Activated B cell treated with CpG ODN at 0.5 μM for 24 hours (primary cell): ENCODE results near the gene NLGN2. TPM values are rescaled to one million over a fixed set of nuclear protein-coding genes. Genes with fewer than 3 reads are reported as not detected.

Experiments used
- ATAC-seq: fragments of 200-7000 bp; cut with Tn5 transposase; one replicate; pipeline ENCODE4 v1.10.0; 2021; ENCODE audit warnings: low read depth, mild to moderate bottlenecking, moderate library complexity
- CTCF ChIA-PET: fragments of 350-600 bp; sonication (Branson Sonifier 250); formaldehyde crosslinking; loops from one replicate; lab custom pipeline; 2021; ENCODE audit warnings: antibody characterized with exemption; lab: Charles Lee
- POLR2A ChIA-PET: fragments of 350-600 bp; sonication (Branson Sonifier 250); formaldehyde crosslinking; loops from one replicate; lab custom pipeline; 2021; ENCODE audit warnings: antibody characterized with exemption; lab: Charles Lee
- DNase-seq: peaks from one replicate; pipeline ENCODE4 v3.0.0; 2022
- H3K27ac Mint-ChIP-seq: one replicate; pipeline ENCODE4 v1.8.0; 2020; ENCODE audit warnings: mixed read lengths
- H3K27me3 Mint-ChIP-seq: one replicate; pipeline ENCODE4 v1.8.0; 2021; ENCODE audit warnings: mixed read lengths
- H3K36me3 Mint-ChIP-seq: one replicate; pipeline ENCODE4 v1.8.0; 2021; ENCODE audit warnings: low read depth, mixed read lengths
- H3K4me1 Mint-ChIP-seq: one replicate; pipeline ENCODE4 v1.8.0; 2021; ENCODE audit warnings: mixed read lengths
- H3K4me3 Mint-ChIP-seq: one replicate; pipeline ENCODE4 v1.8.0; 2020; ENCODE audit warnings: mild to moderate bottlenecking, mixed read lengths
- H3K9me3 Mint-ChIP-seq: one replicate; pipeline ENCODE4 v1.8.0; 2020; ENCODE audit warnings: mixed read lengths
- CTCF ChIP-seq: fragments of 200-600 bp; IDR thresholded peaks from one replicate; pipeline ENCODE4 v1.8.0; 2022; ENCODE audit warnings: antibody characterized with exemption, mild to moderate bottlenecking
- intact Hi-C: fragments of 100-400 bp; cut with micrococcal nuclease; formaldehyde crosslinking; loops from one replicate; pipeline ENCODE4 v1.15.1; 2024
- total RNA-seq: library from RNA; stranded (reverse); gene quantifications from 2 replicates; pipeline ENCODE4 v1.2.3, GENCODE V29; 2022

NLGN2 gene
- total RNA-seq, 1 donor from 2014 or later = 1.1 TPM

GRCh38 chr17:7460850-7461660 is 53.4 kb downstream of the NLGN2 start:
- Mint-ChIP-seq H3K27me3 (no peaks in the 10 kb centered on the region), H3K4me1 (peaks cover 6% of the 10 kb centered on the region), H3K4me3 (no peak overlapping the region), H3K9me3 (no peaks in the 10 kb centered on the region), H3K36me3 (peaks cover 20% of the 10 kb centered on the region), H3K27ac (no peak overlapping the region)
- intact Hi-C loops = no loop called here
- ATAC-seq (no peak), DNase-seq (no peak)
- POLR2A ChIA-PET = interaction anchor here (2.0 kb wide), 1 partner anchor 17 kb away, joined by 5 read pairs; the partner anchor contains the start of gene CHRNB1
- TF ChIP-seq CTCF = no peak
- CTCF ChIA-PET = interaction anchor here (1.2 kb wide), 1 partner anchor 19 kb away, joined by 3 read pairs; the partner anchor contains the start of gene ZBTB4

DNA sequence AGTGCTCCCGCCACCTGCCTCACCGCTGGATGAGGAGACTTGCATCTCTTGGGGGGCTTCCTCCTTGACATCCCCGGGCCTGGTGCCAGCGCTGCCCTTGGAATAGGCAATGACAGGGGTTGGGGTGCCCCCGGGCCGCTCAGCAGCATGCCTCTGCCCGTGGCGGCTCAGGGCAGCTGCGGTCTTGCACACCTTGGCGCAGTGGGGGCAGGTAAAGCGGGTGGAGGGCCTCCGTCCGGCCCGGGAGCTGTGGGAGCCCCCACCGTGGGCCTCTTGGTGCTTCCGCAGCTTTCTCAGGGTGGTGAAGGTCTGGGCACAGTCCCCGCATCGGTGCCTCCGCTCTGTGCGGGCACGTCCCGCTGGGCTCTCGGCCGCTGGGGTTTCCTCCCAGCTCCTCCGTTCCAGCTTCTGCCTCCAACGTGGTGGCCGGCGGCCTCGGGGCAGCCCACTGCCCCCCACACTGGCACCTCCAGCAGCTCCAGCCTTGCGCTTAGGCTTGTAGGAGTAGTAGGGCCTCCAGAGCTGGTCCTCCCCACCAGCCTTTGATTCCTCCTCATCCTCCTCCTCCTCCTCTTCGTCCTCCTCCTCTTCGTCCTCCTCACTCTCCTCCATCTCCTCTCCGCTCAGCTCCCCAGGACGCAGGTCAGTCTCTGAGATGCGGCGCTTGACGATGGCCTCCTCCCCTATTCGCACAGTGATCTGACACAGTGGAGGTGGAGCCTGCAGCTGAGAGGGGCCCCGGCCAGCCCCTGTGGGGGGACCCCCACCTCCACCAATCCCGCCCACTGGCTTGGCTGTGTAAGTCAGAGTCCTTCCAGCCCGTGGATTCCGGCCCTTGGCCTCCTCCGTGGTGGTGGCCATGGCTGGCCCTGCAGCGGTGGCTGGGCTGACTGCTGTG is 55.1 kb downstream of the NLGN2 start:
- Mint-ChIP-seq H3K9me3 (no peaks in the 10 kb centered on the region), H3K27ac (no peak overlapping the region), H3K27me3 (no peaks in the 10 kb centered on the region), H3K4me1 (peaks cover 12% of the 10 kb centered on the region), H3K36me3 (peaks cover 31% of the 10 kb centered on the region), H3K4me3 (no peak overlapping the region)
- no peak for DNase-seq
- intact Hi-C loops = no loop called here
- CTCF ChIA-PET = interaction anchor here (0.7 to 1.2 kb wide), 2 partner anchors 26 to 98 kb away, joined by 3 to 5 read pairs; no protein-coding TSS in a partner anchor
- no peak for ATAC-seq
- POLR2A ChIA-PET = interaction anchor here (0.5 to 2.0 kb wide), 2 partner anchors 14 to 19 kb away, joined by 5 read pairs; partner anchors contain the start of gene CHRNB1
- TF ChIP-seq CTCF = no peak

- ChIA-PET POLR2A (interaction anchor here (0.5 kb wide), 2 partner anchors 14 to 1023 kb away, joined by 5 to 8 read pairs; no protein-coding TSS in a partner anchor), CTCF (no interaction called here)
- ATAC-seq (no peak), DNase-seq (no peak)
- Mint-ChIP-seq H3K36me3 (peaks cover 33% of the 10 kb centered on the region), H3K27me3 (no peaks in the 10 kb centered on the region), H3K9me3 (no peaks in the 10 kb centered on the region), H3K4me1 (peaks cover 16% of the 10 kb centered on the region), H3K27ac (no peak overlapping the region), H3K4me3 (no peak overlapping the region)
- no peak for TF ChIP-seq CTCF
- intact Hi-C loops = no loop called here
Observed at GRCh38 chr17:7463372-7463846, 55.8 kb downstream of the NLGN2 start.

- H3K4me3 Mint-ChIP-seq = no peak overlapping the region
- no peak for ATAC-seq
- peaks cover 20% of the 10 kb centered on the region for H3K4me1 Mint-ChIP-seq
- POLR2A ChIA-PET = interaction anchor here (0.5 to 1.2 kb wide), 4 partner anchors 19 to 1022 kb away, joined by 3 to 8 read pairs (median 6); no protein-coding TSS in a partner anchor
- H3K36me3 Mint-ChIP-seq = peaks cover 33% of the 10 kb centered on the region
- intact Hi-C loops = no loop called here
- no peak for DNase-seq
- H3K9me3 Mint-ChIP-seq = no peaks in the 10 kb centered on the region
- H3K27ac Mint-ChIP-seq = no peak overlapping the region
- H3K27me3 Mint-ChIP-seq = no peaks in the 10 kb centered on the region
- TF ChIP-seq CTCF = no peak
- CTCF ChIA-PET = no interaction called here
Observed at GRCh38 chr17:7464081-7464480, 56.4 kb downstream of the NLGN2 start.
